NCI-H1105 treated with DMSO at 0.1 percent for 48 hours (cell line): ENCODE results near the gene RASGRP4.
"Not testable (repeated sequence)": the region's sequence is repeated elsewhere in the genome, so short reads cannot be mapped to it uniquely, and the experiment has no call there.

Experiments
- DNase-seq: peaks from one replicate; lab custom pipeline; 2025; lab: John Stamatoyannopoulos, UW

Gene RASGRP4

GRCh38 chr19:38425810-38426466 lies at the start of gene RASGRP4:
TSS of gene RASGRP4 (minus strand) at chr19:38426219. CDS start at chr19:38426091, 128 bp downstream.
- no peak for DNase-seq

GRCh38 chr19:38475176-38475575 lies 49.2 kb upstream of the RASGRP4 start:
- DNase-seq, result no peak

- DNase-seq, result no peak
These were observed 47.2 kb upstream of the RASGRP4 start for GRCh38 chr19:38473201-38473600.

GRCh38 chr19:38472725-38473124 lies 46.7 kb upstream of the RASGRP4 start:
- not testable (repeated sequence) for DNase-seq

GRCh38 chr19:38470788-38471480 lies 44.9 kb upstream of the RASGRP4 start:
- DNase-seq, result no peak

GRCh38 chr19:38469151-38469550 lies 43.1 kb upstream of the RASGRP4 start:
- no peak for DNase-seq

- no peak for DNase-seq
These were observed 41.8 kb upstream of the RASGRP4 start for GRCh38 chr19:38467541-38468525.

- no peak for DNase-seq
These were observed 40.0 kb upstream of the RASGRP4 start for GRCh38 chr19:38466050-38466449.

- no peak for DNase-seq
These were observed 38.5 kb upstream of the RASGRP4 start for GRCh38 chr19:38464421-38465082.

GRCh38 chr19:38463365-38463764 lies 37.3 kb upstream of the RASGRP4 start:
- DNase-seq, result no peak

- DNase-seq, result no peak
These were observed 33.0 kb upstream of the RASGRP4 start for GRCh38 chr19:38458991-38459390.

GRCh38 chr19:38457690-38458405 lies 31.8 kb upstream of the RASGRP4 start:
- DNase-seq, result no peak

GRCh38 chr19:38457202-38457601 lies 31.2 kb upstream of the RASGRP4 start:
- no peak for DNase-seq

GRCh38 chr19:38455031-38455430 lies 29.0 kb upstream of the RASGRP4 start:
- no peak for DNase-seq

- no peak for DNase-seq
These were observed 27.6 kb upstream of the RASGRP4 start for GRCh38 chr19:38453596-38453995.

- no peak for DNase-seq
These were observed 26.7 kb upstream of the RASGRP4 start for GRCh38 chr19:38452430-38453366.

GRCh38 chr19:38451629-38452028 lies 25.6 kb upstream of the RASGRP4 start:
- no peak for DNase-seq

- DNase-seq, result no peak
These were observed 25.0 kb upstream of the RASGRP4 start for GRCh38 chr19:38451036-38451435.

- no peak for DNase-seq
These were observed 23.5 kb upstream of the RASGRP4 start for GRCh38 chr19:38449518-38449917.

GRCh38 chr19:38448225-38448624 lies 22.2 kb upstream of the RASGRP4 start:
- DNase-seq, result no peak
